H1 (cell line): ENCODE results near the gene TMEM163. TPM values are rescaled to one million over a fixed set of nuclear protein-coding genes. Genes with fewer than 3 reads are reported as not detected.

Source experiments
- HDAC2 ChIP-seq, 2 experiments: fragments of 300-600 bp in 1 of 2; sonication (generic) in 1 of 2; IDR thresholded peaks; 2 replicates each; pipeline ENCODE4 v1.6.1; 2011 to 2012; ENCODE audit warnings: low read depth in 2 of 2, low read length in 2 of 2, mild to moderate bottlenecking in 2 of 2, moderate library complexity in 2 of 2, borderline replicate concordance in 1 of 2, inconsistent platforms in 1 of 2
- polyA plus RNA-seq, 7 experiments: library from polyadenylated mRNA; depleted of rRNA in 3 of 7; stranded (reverse) in 5 of 7; unstranded in 2 of 7; fragments of >200 nt in 5 of 7; fragments of 200-250 nt in 2 of 7; gene quantifications; 1 replicate in 5 of 7; 2 replicates in 1 of 7; 4 replicates in 1 of 7; pipeline versions ENCODE4 v1.2.1 to v1.2.3, GENCODE V29; 2011 to 2013; ENCODE audit warnings: missing spikeins in 2 of 7, mixed read lengths in 2 of 7
- total RNA-seq: library from RNA; stranded (reverse); fragmentation: NEBNext Ultra II Directional; extraction: Animal tissue kit (Norgen Biotek cat#: 25700); gene quantifications from 2 replicates; pipeline ENCODE4 v1.2.1, GENCODE V29; 2021

The TMEM163 gene
- total and polyA plus RNA-seq, 2 of the 8 experiments (the other 6 are each of a cell fraction or from before 2014, with no cell fraction given): 2.8 to 3.2 TPM

GRCh38 chr2:134700730-134701129, 18.1 kb downstream of the TMEM163 start (continued):
- TF ChIP-seq HDAC2 (IDR thresholded peaks at IDR 0.05; ENCODE audit: borderline replicate concordance in 1 of 2, low read depth in 2 of 2, low read length in 2 of 2): no peak
- TF ChIP-seq, all 59 proteins: peak for 0
